MM.1S (cell line): ENCODE data around the gene EID2B.

ENCODE experiments used
- EZH2 ChIP-seq: fragments of 300-600 bp; sonication (generic); optimal IDR thresholded peaks from 2 replicates; pipeline ENCODE3; 2017; ENCODE audit warnings: low read depth, mild to moderate bottlenecking, antibody characterized with exemption, low read length, mixed read lengths
- EZH2phosphoT487 ChIP-seq: fragments of 300-600 bp; sonication (generic); IDR thresholded peaks from 2 replicates; pipeline ENCODE4 v1.6.1; 2018; ENCODE audit warnings: antibody characterized with exemption, low read length
- TF ChIP-seq, protein P1 (sequence below): fragments of 300-600 bp; sonication (generic); IDR thresholded peaks from 2 replicates; pipeline ENCODE4 v1.5.1; 2016; ENCODE audit warnings: antibody characterized with exemption, low read length, mixed read lengths

DNA sequence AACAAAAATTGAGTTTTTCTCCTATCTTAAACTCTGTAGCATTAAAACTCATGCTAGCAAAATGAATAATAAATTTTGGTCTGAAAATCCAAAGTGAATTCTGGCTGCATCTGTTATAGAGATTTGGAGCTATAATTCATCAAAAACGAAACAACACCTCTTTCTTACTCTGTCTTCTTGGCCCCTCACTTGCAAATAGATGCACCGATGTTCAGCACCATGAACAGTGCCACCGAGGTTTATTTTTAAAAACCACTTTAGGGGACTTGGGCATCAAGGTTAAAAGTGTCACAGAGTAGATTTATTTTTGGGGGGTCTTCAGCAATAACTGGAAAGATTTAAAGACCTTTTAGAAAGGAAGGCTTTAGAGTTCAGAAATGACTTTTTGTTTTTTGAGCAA is 33.4 kb upstream of the EID2B start:
- TF ChIP-seq, protein P1, sequence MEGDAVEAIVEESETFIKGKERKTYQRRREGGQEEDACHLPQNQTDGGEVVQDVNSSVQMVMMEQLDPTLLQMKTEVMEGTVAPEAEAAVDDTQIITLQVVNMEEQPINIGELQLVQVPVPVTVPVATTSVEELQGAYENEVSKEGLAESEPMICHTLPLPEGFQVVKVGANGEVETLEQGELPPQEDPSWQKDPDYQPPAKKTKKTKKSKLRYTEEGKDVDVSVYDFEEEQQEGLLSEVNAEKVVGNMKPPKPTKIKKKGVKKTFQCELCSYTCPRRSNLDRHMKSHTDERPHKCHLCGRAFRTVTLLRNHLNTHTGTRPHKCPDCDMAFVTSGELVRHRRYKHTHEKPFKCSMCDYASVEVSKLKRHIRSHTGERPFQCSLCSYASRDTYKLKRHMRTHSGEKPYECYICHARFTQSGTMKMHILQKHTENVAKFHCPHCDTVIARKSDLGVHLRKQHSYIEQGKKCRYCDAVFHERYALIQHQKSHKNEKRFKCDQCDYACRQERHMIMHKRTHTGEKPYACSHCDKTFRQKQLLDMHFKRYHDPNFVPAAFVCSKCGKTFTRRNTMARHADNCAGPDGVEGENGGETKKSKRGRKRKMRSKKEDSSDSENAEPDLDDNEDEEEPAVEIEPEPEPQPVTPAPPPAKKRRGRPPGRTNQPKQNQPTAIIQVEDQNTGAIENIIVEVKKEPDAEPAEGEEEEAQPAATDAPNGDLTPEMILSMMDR, result no peak
- TF ChIP-seq EZH2 (no peak), EZH2phosphoT487 (no peak)
